Kidney capillary endothelial cell (primary cell): ENCODE measurements around the gene SUPT6H.
A peak's percentile ranks its signal among the peaks of the same experiment; 100 is the strongest.

Experiments
- DNase-seq: peaks from one replicate; pipeline ENCODE4 v3.0.0-alpha.2; 2018; ENCODE audit warnings: low spot score

SUPT6H gene

GRCh38 chr17:28702026-28702751, 40.2 kb downstream of the SUPT6H start:
- no peak for DNase-seq

GRCh38 chr17:28702752-28703150, 40.7 kb downstream of the SUPT6H start:
- DNase-seq: no peak

GRCh38 chr17:28703552-28704218, 41.7 kb downstream of the SUPT6H start:
- DNase-seq: no peak

GRCh38 chr17:28704219-28704858, 42.3 kb downstream of the SUPT6H start:
- DNase-seq: no peak

GRCh38 chr17:28705074-28705659, 43.2 kb downstream of the SUPT6H start:
- DNase-seq: no peak

- DNase-seq: no peak
These were observed 43.8 kb downstream of the SUPT6H start for GRCh38 chr17:28705728-28706334.

GRCh38 chr17:28706471-28707338, 44.7 kb downstream of the SUPT6H start:
- DNase-seq: no peak

GRCh38 chr17:28707339-28707720, 45.3 kb downstream of the SUPT6H start:
- DNase-seq: no peak

- peak; percentile 81 for DNase-seq
These were observed 49.1 kb downstream of the SUPT6H start for GRCh38 chr17:28710861-28711722.

GRCh38 chr17:28711723-28712031, 49.7 kb downstream of the SUPT6H start, which contains the start of gene PROCA1:
TSS of gene PROCA1 (minus strand) at chr17:28711888. CDS start at chr17:28711660, 228 bp downstream.
- no peak for DNase-seq

GRCh38 chr17:28712032-28712704, 50.2 kb downstream of the SUPT6H start:
- DNase-seq: no peak

GRCh38 chr17:28712705-28713415, 50.9 kb downstream of the SUPT6H start:
- DNase-seq: no peak

- DNase-seq: no peak
These were observed 52.3 kb downstream of the SUPT6H start for GRCh38 chr17:28714281-28714680.

- DNase-seq: no peak
These were observed 53.2 kb downstream of the SUPT6H start for GRCh38 chr17:28715217-28715616.

GRCh38 chr17:28716740-28717577, 55.0 kb downstream of the SUPT6H start:
- DNase-seq: no peak

GRCh38 chr17:28717578-28718332, 55.8 kb downstream of the SUPT6H start, which contains the start of gene RAB34:
TSS of gene RAB34 (minus strand) at chr17:28717868. CDS start at chr17:28717266, 602 bp downstream.
- no peak for DNase-seq

- DNase-seq: no peak
These were observed 56.5 kb downstream of the SUPT6H start for GRCh38 chr17:28718333-28719020.
